Keratinocyte (primary cell): Measurements from ENCODE around the gene EGFLAM.

ENCODE experiments used
- EZH2 ChIP-seq: IDR thresholded peaks from one replicate; pipeline ENCODE4 v1.6.1; 2012; ENCODE audit warnings: inconsistent platforms, mild to moderate bottlenecking, low read length, moderate library complexity
- TF ChIP-seq, protein P1 (sequence below), 3 experiments: IDR thresholded peaks in 1 of 3; conservative IDR thresholded peaks in 1 of 3; optimal IDR thresholded peaks in 1 of 3; 2 replicates in 2 of 3; 3 replicates in 1 of 3; pipeline versions ENCODE3 to v1.5.1; 2011; ENCODE audit warnings: low read length in 3 of 3, mild to moderate bottlenecking in 3 of 3, moderate library complexity in 2 of 3, control low read depth in 1 of 3, inconsistent platforms in 1 of 3; ENCODE audit not compliant: insufficient read depth in 2 of 3; ENCODE audit errors: extremely low read depth in 1 of 3

GRCh38 chr5:38424148-38425060, 166.0 kb downstream of the EGFLAM start:
- TF ChIP-seq, protein P1, sequence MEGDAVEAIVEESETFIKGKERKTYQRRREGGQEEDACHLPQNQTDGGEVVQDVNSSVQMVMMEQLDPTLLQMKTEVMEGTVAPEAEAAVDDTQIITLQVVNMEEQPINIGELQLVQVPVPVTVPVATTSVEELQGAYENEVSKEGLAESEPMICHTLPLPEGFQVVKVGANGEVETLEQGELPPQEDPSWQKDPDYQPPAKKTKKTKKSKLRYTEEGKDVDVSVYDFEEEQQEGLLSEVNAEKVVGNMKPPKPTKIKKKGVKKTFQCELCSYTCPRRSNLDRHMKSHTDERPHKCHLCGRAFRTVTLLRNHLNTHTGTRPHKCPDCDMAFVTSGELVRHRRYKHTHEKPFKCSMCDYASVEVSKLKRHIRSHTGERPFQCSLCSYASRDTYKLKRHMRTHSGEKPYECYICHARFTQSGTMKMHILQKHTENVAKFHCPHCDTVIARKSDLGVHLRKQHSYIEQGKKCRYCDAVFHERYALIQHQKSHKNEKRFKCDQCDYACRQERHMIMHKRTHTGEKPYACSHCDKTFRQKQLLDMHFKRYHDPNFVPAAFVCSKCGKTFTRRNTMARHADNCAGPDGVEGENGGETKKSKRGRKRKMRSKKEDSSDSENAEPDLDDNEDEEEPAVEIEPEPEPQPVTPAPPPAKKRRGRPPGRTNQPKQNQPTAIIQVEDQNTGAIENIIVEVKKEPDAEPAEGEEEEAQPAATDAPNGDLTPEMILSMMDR (optimal IDR thresholded peaks at IDR 0.05 in 1 of 3, IDR thresholded peaks at IDR 0.05 in 1 of 3, conservative IDR thresholded peaks at IDR 0.05 in 1 of 3; ENCODE audit: extremely low read depth in 1 of 3, insufficient read depth in 2 of 3, low read length in 3 of 3): no peak
- TF ChIP-seq EZH2: no peak
